ENCODE measurements around the gene ARG1.

ARG1 gene

GRCh38 chr6:131581523-131581922 is 8.5 kb downstream of the ARG1 start:
- no peak for DNase-seq (ENCODE audit: low spot score)

GRCh38 chr6:131586543-131586942 is 13.5 kb downstream of the ARG1 start:
- no peak for DNase-seq (ENCODE audit: low spot score)

- no peak for DNase-seq (ENCODE audit: low spot score)
Measured at GRCh38 chr6:131587909-131588308, 14.9 kb downstream of the ARG1 start.

- DNase-seq (ENCODE audit: low spot score) = no peak
Measured at GRCh38 chr6:131588643-131589042, 15.6 kb downstream of the ARG1 start.

- no peak for DNase-seq (ENCODE audit: low spot score)
Measured at GRCh38 chr6:131592935-131593334, 19.9 kb downstream of the ARG1 start.

- no peak for DNase-seq (ENCODE audit: low spot score)
Measured at GRCh38 chr6:131594074-131594473, 21.0 kb downstream of the ARG1 start.

GRCh38 chr6:131597446-131597845 is 24.4 kb downstream of the ARG1 start:
- DNase-seq (ENCODE audit: low spot score) = no peak

- DNase-seq (ENCODE audit: low spot score) = no peak
Measured at GRCh38 chr6:131600716-131601115, 27.7 kb downstream of the ARG1 start.

- DNase-seq (ENCODE audit: low spot score) = no peak
Measured at GRCh38 chr6:131602781-131603312, 29.8 kb downstream of the ARG1 start.

- DNase-seq (ENCODE audit: low spot score) = no peak
Measured at GRCh38 chr6:131613296-131613925, 40.4 kb downstream of the ARG1 start.

GRCh38 chr6:131615275-131615674 is 42.2 kb downstream of the ARG1 start:
- DNase-seq (ENCODE audit: low spot score) = no peak

- peak; percentile 93 for DNase-seq (ENCODE audit: low spot score)
Measured at GRCh38 chr6:131627724-131628682, 55.0 kb downstream of the ARG1 start, which contains the start of gene MED23. Gene MED23 (minus strand): TSS chr6:131628242. CDS start chr6:131628049, 193 bp downstream.

- DNase-seq (ENCODE audit: low spot score) = no peak
Measured at GRCh38 chr6:131628726-131629125, 55.7 kb downstream of the ARG1 start.

GRCh38 chr6:131629651-131630050 is 56.6 kb downstream of the ARG1 start:
- DNase-seq (ENCODE audit: low spot score) = no peak

GRCh38 chr6:131631625-131632289 is 58.7 kb downstream of the ARG1 start:
- DNase-seq (ENCODE audit: low spot score) = no peak
